ENCODE results near the gene ARHGAP22.

The ARHGAP22 gene

DNA sequence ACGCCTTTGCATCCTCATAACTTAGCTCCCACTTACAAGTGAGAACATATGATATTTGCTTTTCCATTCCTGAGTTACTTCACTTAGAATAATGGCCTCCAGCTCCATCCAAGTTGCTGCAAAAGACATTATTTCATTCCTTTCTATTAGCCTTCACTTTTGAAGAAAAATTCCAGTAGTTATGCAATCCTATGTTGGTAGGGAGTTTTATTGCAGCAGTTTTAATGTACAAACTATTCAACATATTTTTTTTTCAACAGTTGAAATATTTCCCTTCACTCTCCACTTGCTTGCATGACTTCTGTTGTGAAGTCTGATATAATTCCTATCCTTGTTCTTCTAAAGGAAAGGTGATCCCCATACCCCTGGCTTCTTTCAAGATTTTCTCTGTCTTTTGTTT is 27.3 kb upstream of the ARHGAP22 start:
- no peak for DNase-seq

DNA sequence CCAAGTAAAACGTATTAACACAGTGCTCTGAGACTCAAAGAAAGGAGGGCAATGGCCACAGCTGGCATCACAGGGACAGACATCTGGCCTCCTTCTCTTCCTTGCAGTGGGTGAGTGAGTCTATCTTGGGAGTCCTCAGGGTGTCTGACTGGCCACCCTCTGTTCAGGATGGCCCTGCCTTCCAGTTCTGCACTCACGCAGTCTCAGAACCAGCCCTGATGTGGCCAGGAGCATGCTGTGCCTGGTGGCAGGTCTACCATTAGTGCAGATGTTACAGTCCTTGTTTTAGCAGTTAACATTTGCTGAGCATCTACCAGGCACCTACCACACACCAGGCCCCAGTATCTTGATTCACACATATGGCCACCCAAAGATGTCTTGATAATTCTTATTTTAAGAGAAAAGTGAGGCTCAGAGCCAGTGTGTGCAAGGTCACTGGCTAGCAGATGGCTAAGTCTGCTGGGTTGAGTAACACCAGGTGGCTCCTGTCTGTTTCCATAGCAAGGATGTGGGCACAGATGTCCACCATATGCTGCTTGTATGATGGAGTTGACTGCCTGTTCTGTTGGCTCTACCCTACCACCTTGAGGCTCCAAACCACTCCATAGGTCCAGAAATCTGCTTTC is 23.2 kb upstream of the ARHGAP22 start:
- no peak for DNase-seq

DNA sequence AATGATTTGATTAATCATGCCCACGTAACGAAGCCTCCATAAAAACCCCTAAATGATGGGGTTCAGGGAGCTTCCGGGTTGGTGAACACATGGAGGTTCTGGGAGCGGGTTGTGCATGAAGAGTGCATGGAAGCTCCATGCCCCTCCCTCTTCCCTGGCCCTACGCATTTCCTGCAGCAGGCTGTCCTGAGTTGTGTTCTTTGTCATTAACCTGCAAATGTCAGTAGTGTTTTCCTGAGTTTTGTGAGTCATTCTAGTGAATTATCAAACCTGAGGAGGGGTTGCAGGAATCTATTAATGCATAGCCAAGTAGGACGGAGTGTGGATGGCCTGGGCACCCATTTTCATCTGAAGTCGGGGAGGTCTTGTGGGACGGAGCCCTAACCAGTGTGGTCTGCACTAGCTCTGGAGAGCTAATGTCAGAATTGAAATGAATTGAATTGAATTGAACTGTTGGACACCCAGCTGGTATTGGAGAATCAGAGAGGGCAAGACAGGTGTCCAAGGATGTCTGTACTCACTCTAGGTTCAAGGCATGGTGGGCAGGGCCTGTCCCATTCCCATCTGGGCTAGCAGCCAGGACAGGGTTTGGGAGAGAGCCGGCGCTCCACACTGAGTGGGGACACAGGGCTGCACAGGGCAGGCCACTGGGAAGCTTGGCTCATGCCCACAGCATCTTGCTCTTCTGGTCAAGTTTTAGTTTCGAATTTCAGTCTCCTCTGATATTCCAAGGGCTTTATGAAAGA is 22.3 kb upstream of the ARHGAP22 start:
- DNase-seq: no peak

DNA sequence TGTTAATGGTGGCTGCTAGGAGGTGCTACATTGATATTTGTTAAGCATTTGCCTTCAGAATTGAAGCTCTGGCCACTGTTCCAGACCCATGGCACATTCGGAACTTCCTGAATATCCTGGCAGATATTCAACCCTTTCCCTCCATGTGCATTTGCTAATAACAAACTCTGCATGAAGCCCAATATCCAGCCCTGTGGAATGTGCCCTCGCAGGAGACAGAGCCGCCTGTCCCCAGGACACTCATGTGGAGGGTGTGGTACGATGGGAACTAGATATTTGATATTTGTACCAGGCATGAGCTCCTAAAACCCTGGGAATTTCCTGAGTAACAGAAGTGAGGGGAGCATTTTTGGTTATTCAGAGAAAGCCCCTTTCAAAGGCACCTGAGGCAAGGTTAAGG is 21.6 kb upstream of the ARHGAP22 start:
- DNase-seq: no peak

DNA sequence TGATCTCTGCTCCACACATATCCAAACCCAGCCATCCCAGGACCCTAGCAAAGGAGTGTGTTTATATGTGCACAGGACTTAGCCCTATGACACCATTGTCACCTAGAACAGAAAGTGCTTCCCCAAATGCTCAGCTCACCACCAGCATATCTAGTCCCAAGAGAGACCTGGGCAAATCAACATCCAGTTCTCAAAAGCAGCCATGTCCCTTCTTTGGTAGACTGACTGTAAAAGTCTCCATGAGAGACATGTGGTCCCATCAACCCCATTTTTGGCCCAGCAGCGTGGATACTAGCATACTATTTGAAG is 20.9 kb upstream of the ARHGAP22 start:
- no peak for DNase-seq

DNA sequence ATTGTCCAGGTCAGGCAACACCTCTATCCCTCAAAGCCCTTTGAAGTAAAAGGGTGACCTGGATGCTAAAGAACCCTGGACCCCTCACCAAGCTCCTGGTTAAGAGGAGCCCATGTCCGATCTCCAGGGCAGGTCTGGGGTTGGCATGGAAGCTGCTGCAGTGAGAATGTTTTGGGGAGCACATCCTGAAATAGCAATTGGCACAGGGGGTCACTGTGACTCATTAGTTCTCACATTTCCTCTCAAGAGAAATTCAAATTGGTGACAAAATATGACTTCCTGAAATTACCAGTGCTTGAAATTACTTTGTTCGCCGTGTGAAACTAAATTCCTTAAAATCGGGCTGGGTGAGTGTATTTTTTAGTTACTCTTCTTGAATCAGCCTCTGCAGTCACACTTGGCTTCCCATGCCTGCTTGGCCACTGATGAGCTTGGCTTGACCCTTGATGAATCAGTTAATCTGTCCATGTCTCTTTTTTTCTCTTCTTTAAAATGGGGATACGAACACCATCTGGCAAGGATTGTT is 18.8 kb upstream of the ARHGAP22 start:
- DNase-seq: no peak

DNA sequence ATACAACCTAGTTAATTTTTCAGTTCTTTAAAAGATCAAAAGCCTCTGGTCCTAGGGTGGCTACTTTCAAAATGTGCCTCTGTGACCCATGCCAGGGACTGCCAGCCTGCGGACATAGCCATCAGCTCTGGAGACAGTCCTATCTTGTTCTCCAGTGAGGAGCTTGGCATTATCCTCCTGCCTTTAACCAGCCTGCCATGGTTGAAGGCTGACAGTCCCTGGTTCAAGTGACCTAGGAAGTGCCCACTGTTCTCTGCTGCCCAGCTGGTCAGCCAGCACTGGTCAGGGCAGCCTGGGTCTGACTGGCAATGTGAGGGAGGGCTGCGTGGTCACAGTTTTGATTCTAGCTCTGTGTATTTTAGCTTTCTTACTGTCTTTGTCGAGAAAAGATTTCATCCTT is 18.1 kb upstream of the ARHGAP22 start:
- DNase-seq: no peak

DNA sequence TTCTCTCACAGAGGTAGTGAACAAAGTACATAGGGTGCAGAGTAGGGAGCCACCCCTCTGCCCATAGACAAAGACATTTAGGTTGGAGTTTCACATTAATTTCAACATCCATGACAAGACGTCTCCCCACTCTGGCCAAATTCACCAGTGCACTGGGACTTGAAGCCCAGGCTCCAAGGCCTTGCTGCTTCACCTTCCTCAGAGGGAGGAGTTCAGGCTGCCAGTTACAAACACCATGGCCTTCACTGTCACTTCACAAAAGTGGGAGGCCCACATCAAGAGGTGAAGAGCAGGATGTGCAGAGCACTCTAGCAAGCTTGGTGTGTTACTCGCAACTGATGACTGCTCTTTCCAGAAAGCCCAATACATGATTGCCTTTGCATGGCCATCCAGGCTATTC is 15.8 kb upstream of the ARHGAP22 start:
- no peak for DNase-seq

DNA sequence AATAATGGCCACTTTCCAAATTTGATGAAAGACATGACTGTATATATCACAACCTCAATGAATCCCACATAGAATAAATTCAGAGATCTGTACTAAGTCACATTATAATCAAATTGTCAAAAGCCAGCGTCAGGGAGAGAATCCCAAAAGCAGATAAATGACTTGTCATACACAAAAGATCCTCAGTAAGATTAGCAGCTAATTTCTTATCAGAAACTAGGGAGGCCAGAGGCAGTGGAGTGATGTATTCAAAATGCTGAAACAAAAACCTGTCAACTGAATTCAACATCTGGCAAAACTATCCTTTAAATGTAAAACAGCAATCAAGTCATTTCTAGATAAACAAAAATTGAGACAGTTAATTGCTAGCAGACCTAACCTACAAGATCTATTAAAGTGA is 11.6 kb upstream of the ARHGAP22 start:
- no peak for DNase-seq

DNA sequence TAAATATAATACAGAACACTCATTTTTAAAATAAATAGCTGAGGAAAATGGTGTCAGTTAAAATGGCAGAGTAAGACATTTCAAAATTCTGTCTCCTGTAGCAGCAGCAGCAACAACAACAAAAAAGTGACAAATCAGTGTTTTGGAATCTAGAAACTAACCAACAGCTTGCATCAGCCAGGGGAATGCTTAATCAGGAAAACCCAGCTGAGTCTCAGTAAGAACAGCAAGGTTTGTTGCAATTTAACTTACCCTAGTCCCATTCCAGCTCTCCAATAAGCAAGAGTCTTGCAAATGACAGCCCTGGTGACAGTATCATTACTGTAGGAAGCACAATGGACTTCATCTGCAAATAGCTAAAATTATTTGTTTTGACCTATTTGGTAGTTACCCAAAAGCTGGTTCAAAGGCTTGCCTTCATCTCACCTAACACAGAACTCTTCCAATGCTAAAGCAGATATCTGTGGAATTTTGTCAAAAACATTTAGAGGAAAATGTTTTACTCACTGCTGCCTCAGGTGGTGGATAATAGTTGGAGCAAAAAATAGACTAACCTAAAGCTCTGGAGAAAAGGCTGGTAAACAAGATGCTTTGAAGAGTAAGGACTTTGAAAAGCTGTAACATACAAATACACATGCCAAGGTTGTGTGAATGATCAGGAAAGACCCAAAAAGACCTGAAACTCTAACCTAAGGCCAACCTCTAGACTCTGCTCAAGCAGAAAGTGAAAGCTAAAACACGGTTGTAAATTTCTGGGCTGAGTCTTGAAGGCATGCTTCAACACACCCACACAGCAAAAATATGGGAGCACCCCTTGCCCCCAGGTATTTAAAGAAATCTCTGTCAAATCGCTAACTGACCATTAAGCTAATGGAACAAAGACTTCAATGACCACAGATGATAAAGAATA is 9.9 kb upstream of the ARHGAP22 start:
- no peak for DNase-seq

DNA sequence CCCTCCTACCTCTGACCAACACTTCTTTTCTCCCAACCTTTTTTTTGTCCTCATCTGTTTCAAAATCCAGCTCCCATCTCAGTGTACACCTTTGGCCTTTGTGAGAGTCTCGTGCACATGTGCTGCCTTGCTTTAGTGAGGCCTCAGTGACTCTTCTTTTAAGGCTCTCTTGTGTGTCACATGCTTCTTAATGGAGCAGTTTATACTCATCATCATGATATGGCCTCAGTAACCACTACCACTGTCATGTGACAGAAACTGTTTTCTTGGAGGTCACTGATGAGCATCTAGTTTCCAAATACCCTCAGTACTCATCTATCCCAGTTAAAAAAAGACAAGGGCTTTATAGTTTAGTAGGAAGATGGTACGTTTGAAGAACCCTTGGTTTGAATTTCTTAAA is 8.1 kb upstream of the ARHGAP22 start:
- DNase-seq: no peak

DNA sequence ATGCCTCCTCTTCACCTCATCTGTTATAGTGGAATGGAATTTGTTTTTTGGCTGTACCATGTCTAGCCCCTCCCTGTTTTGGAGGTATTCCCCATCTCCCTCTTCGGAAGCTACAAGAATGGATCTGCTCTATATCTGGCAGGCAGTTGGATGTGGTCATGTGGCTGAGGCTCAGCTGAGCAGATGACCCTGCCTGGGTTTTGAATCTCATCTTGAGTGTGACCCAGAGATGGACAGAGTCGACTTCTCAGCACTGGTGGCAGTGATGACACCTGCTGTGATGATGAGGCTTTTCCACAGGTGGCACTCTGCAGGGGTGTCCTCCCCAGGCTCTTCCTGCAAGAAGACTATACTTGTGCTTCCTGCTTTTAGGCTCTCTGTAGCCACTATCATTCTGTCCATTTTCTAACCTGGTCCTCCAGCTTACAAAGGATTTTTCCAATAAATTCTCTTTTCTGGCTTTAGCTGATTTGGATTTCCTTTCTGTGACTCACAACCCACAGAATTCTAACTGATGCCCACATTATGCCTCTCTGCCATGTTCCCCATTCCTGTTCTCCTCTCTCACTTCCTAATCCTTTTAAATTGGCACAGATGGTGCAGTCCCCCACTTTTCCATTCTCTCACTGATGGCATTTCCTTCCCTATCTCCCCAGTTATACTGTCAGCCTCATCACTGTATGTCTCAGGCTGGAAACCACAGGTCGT is 7.5 kb upstream of the ARHGAP22 start:
- DNase-seq: no peak

DNA sequence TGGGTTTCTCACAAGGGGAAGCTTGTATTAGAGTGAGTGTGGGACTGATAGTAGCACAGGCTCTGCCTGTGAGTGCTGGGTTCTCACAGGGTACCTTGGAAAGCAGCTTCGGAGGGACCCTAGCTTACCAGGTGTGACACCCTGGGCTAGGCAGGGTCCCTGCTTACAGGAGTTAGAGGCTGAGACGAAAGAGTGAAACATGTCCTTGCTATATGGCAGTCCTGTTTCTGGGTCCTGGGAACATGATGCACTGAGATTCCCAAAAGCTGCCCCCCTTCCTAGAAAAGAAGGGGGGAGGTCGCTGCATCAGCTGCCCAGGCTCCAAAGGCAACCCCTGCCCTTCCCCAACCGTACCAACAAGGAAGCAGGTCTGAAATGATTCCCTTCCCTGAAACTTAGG is 6.3 kb upstream of the ARHGAP22 start:
- no peak for DNase-seq

DNA sequence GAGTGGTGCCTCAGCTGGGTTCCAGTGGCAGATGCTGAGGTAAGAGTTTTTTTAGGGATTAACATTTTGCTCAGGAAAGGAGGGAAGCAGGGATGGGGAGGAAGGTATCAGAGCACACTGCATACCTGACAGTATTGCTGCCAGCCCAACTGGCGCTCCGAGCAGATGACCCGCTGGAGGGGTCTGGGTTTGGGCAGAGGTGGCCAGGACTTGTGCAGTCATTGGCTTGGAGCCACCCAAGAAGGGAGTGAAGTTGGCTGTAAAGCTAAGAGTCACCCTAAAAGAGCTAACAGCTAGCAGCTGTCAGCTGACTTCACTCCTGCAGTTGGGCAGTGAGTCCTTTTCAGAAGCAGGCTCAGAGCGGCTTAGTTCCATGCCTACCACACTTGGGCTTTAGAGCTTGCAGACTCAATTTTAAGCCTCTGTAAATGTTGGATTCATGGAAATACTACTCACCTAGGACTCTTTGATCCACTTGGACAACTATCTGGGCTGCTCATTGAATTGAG is 5.8 kb upstream of the ARHGAP22 start:
- no peak for DNase-seq

DNA sequence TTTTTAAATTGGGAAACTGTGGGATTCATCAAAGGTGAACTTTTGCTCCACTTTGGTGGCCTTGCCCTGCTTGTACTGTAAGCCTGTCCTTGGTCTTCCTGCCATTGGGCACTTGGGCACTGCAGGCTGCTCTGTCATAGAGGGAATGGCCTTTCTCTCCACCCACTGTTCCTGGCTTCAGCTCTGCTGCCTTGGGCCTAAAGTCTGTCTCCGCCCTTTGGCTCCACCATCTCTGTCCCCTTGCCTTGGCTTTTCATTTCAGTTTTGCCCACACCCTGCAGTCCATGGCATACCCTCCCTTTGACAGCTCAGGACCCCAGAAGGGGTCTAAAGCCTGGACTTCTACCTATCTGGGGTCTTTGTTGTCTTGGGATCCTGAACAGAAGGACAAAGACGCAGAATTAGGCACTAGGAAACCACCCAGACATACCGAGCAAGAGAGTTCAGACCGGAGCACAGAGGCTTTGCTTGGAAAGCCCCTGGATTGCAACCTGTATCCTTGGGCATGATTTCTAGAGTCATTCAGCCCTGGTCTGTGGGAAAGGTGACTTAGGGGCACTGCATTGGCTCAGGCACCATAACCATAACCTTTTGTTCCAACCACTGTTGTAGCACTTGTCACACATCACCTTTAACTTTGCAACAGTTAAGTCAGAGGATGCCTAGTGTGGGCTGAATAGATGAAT is 5.2 kb upstream of the ARHGAP22 start:
- no peak for DNase-seq

DNA sequence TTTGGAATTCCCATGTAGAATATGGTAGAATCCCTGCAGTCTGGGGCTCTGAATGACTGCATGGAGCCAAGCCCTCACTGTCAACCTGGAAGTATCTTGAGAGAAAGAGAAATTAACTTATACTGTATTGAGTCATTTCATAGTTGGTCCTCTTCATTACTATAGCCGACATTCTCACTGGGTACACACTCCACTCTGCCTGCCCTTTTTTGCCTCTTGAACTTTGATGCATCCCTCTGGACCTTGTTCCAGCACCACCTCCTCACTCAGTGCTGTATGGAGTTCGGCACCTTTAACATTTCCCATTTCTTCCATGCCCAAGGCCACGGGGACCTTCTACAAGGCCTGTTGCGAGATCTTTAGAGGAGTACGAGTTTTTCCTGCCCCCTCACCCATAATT is 4.6 kb upstream of the ARHGAP22 start:
- DNase-seq: no peak

DNA sequence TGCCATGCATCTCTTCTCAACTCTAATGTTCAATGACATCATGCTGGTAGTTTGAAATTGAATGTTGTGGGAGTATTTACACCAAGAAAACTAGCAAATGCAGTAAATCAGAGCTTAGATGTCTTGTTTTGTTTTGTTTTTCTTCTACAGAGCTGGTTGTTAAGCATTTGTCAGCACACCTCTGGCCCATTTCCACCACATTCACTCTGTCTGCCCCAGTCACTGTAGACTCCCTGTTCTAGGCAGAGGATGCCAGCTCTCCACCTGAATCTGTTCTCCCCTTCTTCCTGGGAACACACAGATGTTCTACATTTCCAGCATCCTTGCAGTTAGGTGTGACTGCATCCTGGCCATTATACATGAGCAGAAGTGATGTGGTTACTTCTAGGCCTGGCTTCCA is 4.1 kb upstream of the ARHGAP22 start:
- no peak for DNase-seq

DNA sequence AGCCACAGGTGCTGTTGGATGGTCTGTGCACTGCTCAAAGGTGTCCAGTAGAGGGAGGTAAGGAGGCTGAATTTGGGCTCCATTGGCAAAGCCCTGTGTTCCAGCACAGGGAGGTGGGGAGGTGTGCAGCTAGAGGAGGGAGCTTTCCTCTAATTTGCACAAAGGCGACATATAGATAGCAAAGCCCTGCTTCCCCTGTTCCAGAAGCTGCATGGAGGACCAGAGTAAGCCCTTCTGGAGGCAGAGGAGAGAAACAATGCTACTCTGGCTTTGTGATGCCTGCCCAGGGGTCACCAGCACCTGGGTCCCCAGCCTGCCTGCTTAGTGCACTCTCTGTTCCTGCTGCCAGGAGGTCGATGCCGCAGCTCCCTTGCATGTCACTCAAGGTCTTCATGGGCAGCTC is 3.4 kb upstream of the ARHGAP22 start:
- DNase-seq: peak; percentile 30 to 32

DNA sequence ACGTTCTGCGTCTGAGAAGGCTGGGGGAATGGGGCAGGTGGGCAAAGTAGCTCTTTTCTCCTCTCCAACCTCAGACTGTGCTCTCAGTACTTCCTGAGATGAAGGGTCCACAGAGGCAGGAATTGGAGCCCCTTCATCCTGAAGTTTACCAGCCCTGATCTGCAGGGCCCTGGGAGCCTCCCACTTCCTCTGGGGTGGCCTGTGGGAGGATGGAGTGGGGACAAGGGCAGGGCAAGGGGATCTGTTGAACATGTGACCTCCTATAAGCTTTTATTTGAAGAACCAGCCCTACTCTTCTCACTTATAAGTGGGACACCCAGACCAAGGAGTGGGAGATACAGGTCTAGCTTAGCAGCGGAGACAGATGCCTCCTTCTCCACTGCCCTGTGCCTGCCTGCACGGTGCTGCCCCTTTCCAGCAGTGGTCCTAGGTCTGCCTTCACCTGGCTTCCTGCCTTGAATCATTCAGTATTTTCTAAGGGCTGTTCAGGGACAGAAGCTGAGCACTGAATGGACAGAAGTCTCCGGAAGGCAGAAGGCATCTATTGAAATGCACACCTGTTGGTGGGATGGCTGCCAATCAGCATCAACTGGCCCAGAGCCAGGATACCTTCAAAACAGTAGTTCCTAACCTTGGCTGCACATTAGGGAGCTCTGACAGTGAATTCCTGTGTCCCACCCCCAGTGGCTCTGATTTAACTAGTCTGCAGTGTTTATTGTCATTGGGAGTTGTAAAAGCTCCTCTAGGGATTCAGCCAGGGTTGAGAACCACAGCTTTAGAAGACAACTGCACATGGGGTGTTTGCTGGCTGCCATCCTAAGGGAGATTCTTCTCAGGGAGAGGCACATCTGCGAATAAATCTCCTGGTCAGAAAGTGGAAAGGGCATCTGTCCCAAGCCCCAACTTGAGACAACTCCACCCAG is 2.7 kb upstream of the ARHGAP22 start:
- no peak for DNase-seq

DNA sequence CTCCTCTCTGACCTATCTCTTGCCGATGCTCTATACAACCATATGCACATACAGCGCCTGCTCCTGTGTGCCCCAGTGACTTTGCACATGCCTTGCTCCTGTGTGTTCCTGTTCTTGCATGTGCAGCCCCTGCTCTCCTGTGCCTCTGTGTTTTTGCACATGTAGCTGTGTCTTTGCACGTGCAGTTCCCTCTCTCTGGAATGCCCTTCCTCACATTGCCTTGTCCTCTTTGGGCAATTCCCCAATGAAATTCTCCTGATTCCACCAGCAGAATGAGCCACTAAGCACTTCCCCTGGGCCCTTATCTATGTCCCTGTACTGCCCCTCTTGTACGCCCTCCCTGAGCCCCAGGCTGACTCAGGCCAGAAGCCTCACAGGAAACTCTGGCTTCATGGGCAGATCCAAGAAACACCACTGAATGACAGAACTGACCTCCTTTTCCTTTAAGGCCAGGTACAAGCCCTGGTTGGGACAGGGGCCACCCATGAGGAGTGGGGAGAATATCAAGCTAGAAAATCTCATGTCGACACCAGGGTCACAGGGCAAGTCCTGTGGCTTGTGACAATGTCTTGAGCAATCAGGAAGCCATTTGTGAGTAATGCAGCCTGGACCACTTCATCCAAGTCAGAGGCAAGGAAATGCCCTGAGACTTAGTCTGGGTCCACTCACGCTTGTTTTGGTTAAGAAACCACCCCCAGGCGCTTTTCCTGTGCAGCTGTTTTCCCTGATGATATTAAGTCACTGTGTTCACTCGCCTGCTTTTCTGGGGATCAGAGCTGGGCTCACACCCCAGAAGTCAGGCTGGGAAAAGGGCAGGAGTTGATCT is 1.9 kb upstream of the ARHGAP22 start:
- peak in 1 of 2 donors; percentile 51 for DNase-seq
